ENCODE results near the gene ZNF423. TPM values are rescaled to one million over a fixed set of nuclear protein-coding genes. Genes with fewer than 3 reads are reported as not detected.

ZNF423 gene
- total RNA-seq, 3 donors from 2014 or later: 0.03 TPM; not detected in 2

GRCh38 chr16:49497466-49497865 is 358.4 kb downstream of the ZNF423 start:
- Mint-ChIP-seq H3K9me3 (no peaks in the 10 kb centered on the region), H3K4me3 (no peak overlapping the region), H3K27me3 (ENCODE audit: low read depth) (no peaks in the 10 kb centered on the region), H3K36me3 (ENCODE audit: insufficient read depth) (no peaks in the 10 kb centered on the region), H3K4me1 (ENCODE audit: low read depth) (peaks cover 1% of the 10 kb centered on the region)
- DNase-seq (no peak), ATAC-seq (no peak)

GRCh38 chr16:49496656-49497055 is 359.3 kb downstream of the ZNF423 start:
- Mint-ChIP-seq H3K36me3 (ENCODE audit: insufficient read depth) (no peaks in the 10 kb centered on the region), H3K4me3 (no peak overlapping the region), H3K9me3 (no peaks in the 10 kb centered on the region), H3K4me1 (ENCODE audit: low read depth) (peaks cover 1% of the 10 kb centered on the region), H3K27me3 (ENCODE audit: low read depth) (no peaks in the 10 kb centered on the region)
- no peak for DNase-seq
- no peak for ATAC-seq

- peaks cover 3% of the 10 kb centered on the region for H3K4me1 Mint-ChIP-seq (ENCODE audit: low read depth)
- no peak overlapping the region for H3K4me3 Mint-ChIP-seq
- no peaks in the 10 kb centered on the region for H3K36me3 Mint-ChIP-seq (ENCODE audit: insufficient read depth)
- no peaks in the 10 kb centered on the region for H3K27me3 Mint-ChIP-seq (ENCODE audit: low read depth)
- H3K9me3 Mint-ChIP-seq: no peaks in the 10 kb centered on the region
- DNase-seq: no peak
- no peak for ATAC-seq
Measured at GRCh38 chr16:49495596-49496355, 360.1 kb downstream of the ZNF423 start.

GRCh38 chr16:49494891-49495566 is 360.9 kb downstream of the ZNF423 start:
- Mint-ChIP-seq H3K9me3 (no peaks in the 10 kb centered on the region), H3K27me3 (ENCODE audit: low read depth) (no peaks in the 10 kb centered on the region), H3K4me1 (ENCODE audit: low read depth) (peaks cover 3% of the 10 kb centered on the region), H3K36me3 (ENCODE audit: insufficient read depth) (no peaks in the 10 kb centered on the region), H3K4me3 (no peak overlapping the region)
- no peak for DNase-seq
- no peak for ATAC-seq

DNA sequence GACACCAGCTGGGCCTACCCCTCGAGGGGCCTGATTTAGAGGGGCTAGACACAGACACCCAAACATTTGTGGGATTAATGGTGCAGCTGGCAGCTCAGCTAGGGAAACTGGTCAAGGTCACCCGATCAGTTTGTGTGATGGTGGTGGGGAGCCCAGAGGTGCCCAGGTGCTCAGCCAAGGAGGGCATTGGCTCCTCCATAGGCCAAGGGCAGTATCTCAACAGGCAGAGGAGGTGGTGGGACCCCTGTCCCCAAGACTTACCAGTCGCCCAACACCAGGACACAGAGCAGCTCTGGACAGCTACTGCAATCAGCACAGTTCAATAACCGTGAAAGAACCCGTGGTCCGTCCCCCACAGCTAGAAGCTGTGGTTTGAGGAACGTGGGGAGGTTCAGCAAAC is 361.4 kb downstream of the ZNF423 start:
- Mint-ChIP-seq H3K36me3 (ENCODE audit: insufficient read depth) (no peaks in the 10 kb centered on the region), H3K4me1 (ENCODE audit: low read depth) (peaks cover 3% of the 10 kb centered on the region), H3K27me3 (ENCODE audit: low read depth) (no peaks in the 10 kb centered on the region), H3K4me3 (no peak overlapping the region), H3K9me3 (no peaks in the 10 kb centered on the region)
- DNase-seq: no peak
- ATAC-seq: no peak

- no peak overlapping the region for H3K4me3 Mint-ChIP-seq
- H3K27me3 Mint-ChIP-seq (ENCODE audit: low read depth): no peaks in the 10 kb centered on the region
- DNase-seq: no peak
- no peaks in the 10 kb centered on the region for H3K36me3 Mint-ChIP-seq (ENCODE audit: insufficient read depth)
- H3K9me3 Mint-ChIP-seq: no peaks in the 10 kb centered on the region
- no peak for ATAC-seq
- H3K4me1 Mint-ChIP-seq (ENCODE audit: low read depth): peaks cover 3% of the 10 kb centered on the region
Measured at GRCh38 chr16:49493836-49494235, 362.1 kb downstream of the ZNF423 start.

DNA sequence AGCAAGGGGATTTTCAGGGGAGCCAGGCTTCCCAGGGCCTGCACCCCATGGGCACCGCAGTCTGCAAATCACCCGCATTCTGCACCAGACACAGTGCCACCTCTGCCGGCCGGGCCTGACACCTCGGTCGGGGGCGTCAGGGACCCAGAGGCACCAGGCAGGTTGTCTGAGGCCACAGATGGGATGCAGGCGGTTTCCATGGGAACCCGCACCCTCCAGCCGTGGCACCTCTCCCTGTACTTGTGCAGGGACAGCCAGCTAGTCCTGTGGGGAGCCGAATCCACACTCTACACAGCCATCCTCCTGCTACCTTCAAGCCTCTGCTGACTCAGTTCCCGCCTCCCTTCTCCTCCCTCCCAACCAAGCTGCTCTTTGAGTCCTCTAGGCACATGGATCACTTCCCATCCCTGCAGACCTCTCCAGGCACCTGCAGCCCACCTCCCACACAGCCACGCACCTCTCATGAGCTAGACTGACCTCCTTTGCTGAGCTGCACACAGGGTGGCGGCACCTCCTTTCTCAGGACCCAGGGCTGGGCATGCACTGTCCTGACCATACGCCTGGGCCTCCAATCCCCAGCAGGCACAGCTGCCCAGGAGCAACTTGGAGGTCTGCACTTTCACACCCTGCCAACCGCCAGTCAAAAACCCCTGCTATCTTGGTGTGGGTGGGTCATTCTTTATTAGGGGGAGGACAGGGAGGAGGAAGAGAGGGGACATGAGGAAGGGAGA is 362.9 kb downstream of the ZNF423 start:
- Mint-ChIP-seq H3K4me1 (ENCODE audit: low read depth) (peaks cover 3% of the 10 kb centered on the region), H3K27me3 (ENCODE audit: low read depth) (no peaks in the 10 kb centered on the region)

DNA sequence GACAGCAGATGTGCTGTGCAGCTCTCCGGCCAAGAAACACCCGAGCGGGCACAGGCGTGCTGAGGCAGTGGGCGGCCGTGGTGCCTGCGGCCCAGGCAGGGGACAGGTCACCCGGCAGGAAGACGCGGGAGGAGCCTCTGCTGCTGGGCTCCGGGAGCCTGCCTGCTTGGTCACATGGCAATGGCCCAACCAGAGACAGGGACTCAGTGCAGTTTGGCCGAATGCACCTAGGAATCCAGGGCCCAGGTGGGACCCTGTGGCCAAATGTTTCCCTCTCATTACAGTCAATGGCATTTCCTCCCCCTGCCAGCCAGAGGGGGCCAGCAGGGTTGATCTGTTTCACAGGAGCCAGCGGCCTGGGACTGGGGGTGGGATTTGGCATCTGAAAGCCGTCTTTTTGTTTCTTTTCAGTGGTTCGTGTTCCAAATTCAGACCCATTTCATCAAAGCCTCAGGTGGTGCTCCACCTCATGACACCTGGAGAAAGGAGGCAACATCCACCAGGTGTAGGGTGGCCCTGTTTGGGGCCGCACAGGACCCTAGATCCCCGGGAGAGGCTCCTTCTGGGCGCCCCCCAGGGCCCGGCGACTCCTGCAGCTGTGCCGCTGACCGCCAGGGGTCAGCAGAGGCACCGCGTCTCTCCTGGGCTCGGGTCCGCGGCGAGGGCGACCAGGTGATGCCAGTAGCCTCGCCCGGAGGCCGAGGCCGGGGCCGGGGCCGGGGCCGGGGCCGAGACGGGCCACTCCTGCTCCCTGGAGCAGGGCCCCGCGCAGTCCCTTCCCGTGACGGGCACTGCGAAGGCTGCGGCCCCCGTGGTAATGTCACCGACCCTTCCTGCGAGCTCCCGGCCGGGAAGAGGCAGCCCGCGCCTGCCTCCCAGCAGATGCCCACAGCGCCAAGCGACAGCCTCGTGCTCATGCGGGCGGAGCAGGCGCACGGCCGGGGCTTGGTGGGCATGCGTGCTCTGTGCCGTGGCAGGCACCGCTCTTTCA is 363.8 kb downstream of the ZNF423 start:
- H3K27me3 Mint-ChIP-seq (ENCODE audit: low read depth): no peaks in the 10 kb centered on the region
- H3K4me3 Mint-ChIP-seq: no peak overlapping the region
- peaks cover 3% of the 10 kb centered on the region for H3K4me1 Mint-ChIP-seq (ENCODE audit: low read depth)
- peak; percentile 80 to 81 for ATAC-seq
- no peaks in the 10 kb centered on the region for H3K36me3 Mint-ChIP-seq (ENCODE audit: insufficient read depth)
- no peaks in the 10 kb centered on the region for H3K9me3 Mint-ChIP-seq
- DNase-seq: peak; percentile 38

More for the DNA sequence above, 362.9 kb downstream of the ZNF423 start:
- H3K9me3 Mint-ChIP-seq: no peaks in the 10 kb centered on the region
- H3K4me3 Mint-ChIP-seq: no peak overlapping the region
- no peaks in the 10 kb centered on the region for H3K36me3 Mint-ChIP-seq (ENCODE audit: insufficient read depth)
- ATAC-seq: no peak
- DNase-seq: no peak

- Mint-ChIP-seq H3K4me1 (ENCODE audit: low read depth) (peaks cover 3% of the 10 kb centered on the region), H3K36me3 (ENCODE audit: insufficient read depth) (no peaks in the 10 kb centered on the region), H3K9me3 (no peaks in the 10 kb centered on the region), H3K4me3 (no peak overlapping the region), H3K27me3 (ENCODE audit: low read depth) (no peaks in the 10 kb centered on the region)
- ATAC-seq (no peak), DNase-seq (no peak)
Measured at GRCh38 chr16:49491106-49491670, 364.7 kb downstream of the ZNF423 start.

DNA sequence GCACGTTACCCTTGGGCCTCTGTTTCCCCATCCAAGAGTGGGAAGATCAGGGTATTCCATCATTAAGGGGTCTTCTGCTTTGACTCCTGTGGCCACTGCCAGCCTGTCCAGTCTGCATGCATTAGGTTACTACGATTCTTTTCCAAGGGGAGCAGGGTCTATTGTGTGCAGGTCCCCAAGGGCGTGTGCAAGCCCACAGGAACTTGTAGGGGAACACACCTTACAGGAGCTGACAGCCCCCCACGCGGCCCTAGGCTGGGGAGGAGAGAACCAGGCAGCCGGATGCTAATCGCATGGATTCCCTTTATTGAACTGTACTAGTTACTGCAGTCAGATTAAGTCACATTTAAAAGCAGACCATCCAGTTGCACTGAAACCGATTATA is 365.6 kb downstream of the ZNF423 start:
- Mint-ChIP-seq H3K9me3 (no peaks in the 10 kb centered on the region), H3K4me3 (no peak overlapping the region), H3K27me3 (ENCODE audit: low read depth) (no peaks in the 10 kb centered on the region), H3K4me1 (ENCODE audit: low read depth) (peaks cover 3% of the 10 kb centered on the region), H3K36me3 (ENCODE audit: insufficient read depth) (no peaks in the 10 kb centered on the region)
- DNase-seq (no peak), ATAC-seq (no peak)

DNA sequence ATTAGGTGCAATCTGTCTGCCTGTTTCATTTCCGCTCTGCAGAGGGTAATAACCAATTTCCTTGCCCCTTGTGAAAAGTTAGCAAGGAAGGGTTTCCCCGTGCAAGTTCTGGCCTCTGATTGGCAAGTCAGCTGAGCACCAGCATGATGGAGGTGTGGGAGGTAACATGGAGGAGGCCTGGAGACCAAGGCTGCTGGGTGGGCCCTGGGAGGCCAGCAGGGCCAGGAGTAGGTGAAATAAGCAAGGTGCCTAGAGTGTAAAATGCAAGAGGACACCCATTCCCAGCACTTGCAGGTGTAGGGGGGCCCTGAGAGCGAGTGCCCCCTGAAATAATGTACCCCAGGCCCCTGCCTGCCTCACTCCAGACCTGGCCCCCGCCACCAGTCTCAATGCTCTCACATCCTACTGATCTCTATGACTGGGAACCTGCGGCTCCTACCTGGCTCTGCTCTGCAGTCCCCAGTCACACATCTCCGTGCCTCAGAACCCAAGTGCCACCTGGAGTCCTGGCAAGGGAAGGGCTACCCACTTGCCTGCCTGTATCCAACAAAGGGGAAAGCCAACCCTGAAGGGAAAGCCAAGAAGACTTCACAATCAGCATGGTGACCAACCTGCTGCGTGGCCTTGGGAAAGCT is 366.1 kb downstream of the ZNF423 start:
- DNase-seq (no peak), ATAC-seq (no peak)
- H3K4me3 Mint-ChIP-seq: no peak overlapping the region
- H3K36me3 Mint-ChIP-seq (ENCODE audit: insufficient read depth): no peaks in the 10 kb centered on the region
- no peaks in the 10 kb centered on the region for H3K27me3 Mint-ChIP-seq (ENCODE audit: low read depth)
- H3K9me3 Mint-ChIP-seq: no peaks in the 10 kb centered on the region
- peaks cover 3% of the 10 kb centered on the region for H3K4me1 Mint-ChIP-seq (ENCODE audit: low read depth)

- Mint-ChIP-seq H3K4me3 (no peak overlapping the region), H3K4me1 (ENCODE audit: low read depth) (peaks cover 3% of the 10 kb centered on the region), H3K27me3 (ENCODE audit: low read depth) (no peaks in the 10 kb centered on the region), H3K36me3 (ENCODE audit: insufficient read depth) (no peaks in the 10 kb centered on the region), H3K9me3 (no peaks in the 10 kb centered on the region)
- ATAC-seq: no peak
- no peak for DNase-seq
Measured at GRCh38 chr16:49488740-49489525, 367.0 kb downstream of the ZNF423 start.

DNA sequence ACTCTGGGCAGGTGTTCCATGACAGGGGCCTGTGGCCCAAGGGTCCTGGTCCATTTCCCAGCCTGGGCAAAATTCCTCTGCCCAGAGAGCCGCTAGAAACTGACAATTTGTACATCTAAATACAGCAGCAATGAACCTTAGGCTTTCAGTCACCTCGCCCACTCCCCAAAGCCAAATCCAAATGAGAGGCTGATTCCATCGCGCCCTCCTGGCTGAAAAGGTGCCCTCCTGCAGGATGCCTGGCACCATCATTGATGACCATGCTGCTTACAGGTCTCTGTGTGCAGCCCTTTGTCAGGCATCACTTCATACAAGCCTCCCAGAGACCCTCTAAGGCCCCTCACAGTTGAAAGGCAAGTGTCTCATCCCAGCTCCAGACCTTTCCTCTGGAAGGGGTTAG is 367.6 kb downstream of the ZNF423 start:
- Mint-ChIP-seq H3K4me3 (no peak overlapping the region), H3K36me3 (ENCODE audit: insufficient read depth) (no peaks in the 10 kb centered on the region), H3K27me3 (ENCODE audit: low read depth) (no peaks in the 10 kb centered on the region), H3K9me3 (no peaks in the 10 kb centered on the region), H3K4me1 (ENCODE audit: low read depth) (peaks cover 3% of the 10 kb centered on the region)
- ATAC-seq (no peak), DNase-seq (no peak)
